HCT116 (cell line): ENCODE data around the gene PAPPA2. TPM values are rescaled to one million over a fixed set of nuclear protein-coding genes. Genes with fewer than 3 reads are reported as not detected.

Experiments used
- ATAC-seq: fragments of 200-7000 bp; cut with Tn5 transposase; 2 replicates; pipeline ENCODE4 v1.9.1; 2020; ENCODE audit warnings: mild to moderate bottlenecking, moderate library complexity
- BruUV-seq: library from RNA; stranded (reverse); fragments of 400-500 nt; replicated peaks from 2 replicates; lab custom pipeline; 2021; lab: Mats Ljungman, UMichigan
- CTCF ChIA-PET: fragments of 300-600 bp; sonication (Branson Sonifier 250); formaldehyde crosslinking; loops from one replicate; lab custom pipeline; 2021; ENCODE audit warnings: antibody characterized with exemption; lab: Charles Lee
- POLR2A ChIA-PET: fragments of 300-600, 350-600 bp; sonication (Branson Sonifier 250); formaldehyde crosslinking; loops from one replicate; lab custom pipeline; 2021; ENCODE audit warnings: antibody characterized with exemption; lab: Charles Lee
- RAD21 ChIA-PET, 2 experiments: fragments of 300-600 bp; sonication (Branson Sonifier 250); formaldehyde crosslinking; loops; one replicate each; lab custom pipeline; 2023; ENCODE audit warnings: low total read pairs in 2 of 2; ENCODE audit not compliant: uncharacterized antibody in 2 of 2, unreplicated experiment in 2 of 2, low non-redundant PET in 1 of 2; lab: Charles Lee
- DNase-seq: peaks from one replicate; pipeline ENCODE4 v3.0.0-alpha.2; 2010; ENCODE audit warnings: low read depth, low spot score
- H2AFZ ChIP-seq: fragments of 200-600 bp; shearing (Covaris generic), sonication (generic); 2 replicates; pipeline ENCODE4 v1.6.1; 2017; ENCODE audit warnings: low read depth, mixed run types, mixed read lengths, antibody characterized with exemption, low read length; ENCODE audit not compliant: poor library complexity, severe bottlenecking
- H3K27ac ChIP-seq: 2 replicates; pipeline ENCODE4 v1.5.1; 2012; ENCODE audit warnings: low read depth, low read length
- H3K27me3 ChIP-seq: fragments of 200-600 bp; sonication (generic); 2 replicates; pipeline ENCODE4 v1.6.1; 2016; ENCODE audit warnings: mixed run types, low read length, mixed read lengths; ENCODE audit not compliant: insufficient read depth
- H3K36me3 ChIP-seq, 2 experiments: fragments of 200-500 bp in 1 of 2; fragments of 200-600 bp in 1 of 2; sonication (Bioruptor generic) in 1 of 2; sonication (generic) in 1 of 2; 2 replicates each; pipeline versions ENCODE4 v1.5.1 to v1.6.1; 2014 to 2016; ENCODE audit warnings: low read length in 2 of 2, inconsistent platforms in 1 of 2, mixed read lengths in 1 of 2, mixed run types in 1 of 2; ENCODE audit not compliant: insufficient read depth in 2 of 2, control insufficient read depth in 1 of 2
- H3K4me1 ChIP-seq, 2 experiments: fragments of 200-600 bp in 1 of 2; sonication (generic) in 1 of 2; 2 replicates each; pipeline versions ENCODE4 v1.5.1 to v1.6.1; 2012 to 2017; ENCODE audit warnings: low read length in 2 of 2, inconsistent platforms in 1 of 2, mild to moderate bottlenecking in 1 of 2, mixed read lengths in 1 of 2, mixed run types in 1 of 2, moderate library complexity in 1 of 2; ENCODE audit not compliant: insufficient read depth in 2 of 2, control insufficient read depth in 1 of 2
- H3K4me2 ChIP-seq: fragments of 200-600 bp; sonication (generic); 2 replicates; pipeline ENCODE4 v1.6.1; 2017; ENCODE audit warnings: mixed run types, low read length, mixed read lengths
- H3K4me3 ChIP-seq, 2 experiments: fragments of 200-600 bp in 1 of 2; sonication (generic) in 1 of 2; replicated peaks in 1 of 2; 2 replicates each; pipeline ENCODE4 v1.5.1; 2011 to 2016; ENCODE audit warnings: low read length in 2 of 2, control low read depth in 1 of 2, low read depth in 1 of 2, mild to moderate bottlenecking in 1 of 2, mixed read lengths in 1 of 2, mixed run types in 1 of 2
- H3K79me2 ChIP-seq: fragments of 200-600 bp; sonication (generic); 2 replicates; pipeline ENCODE4 v1.6.1; 2017; ENCODE audit warnings: mild to moderate bottlenecking, mixed run types, low read length, moderate library complexity, mixed read lengths; ENCODE audit not compliant: insufficient read depth
- H3K9ac ChIP-seq: fragments of 200-600 bp; sonication (generic); 2 replicates; pipeline ENCODE4 v1.6.1; 2016; ENCODE audit warnings: low read length, mixed read lengths
- H3K9me2 ChIP-seq: fragments of 200-600 bp; sonication (generic), shearing (Covaris generic); 2 replicates; pipeline ENCODE4 v1.6.1; 2017; ENCODE audit warnings: mixed run types, mild to moderate bottlenecking, moderate library complexity; ENCODE audit not compliant: insufficient read depth
- H3K9me3 ChIP-seq, 2 experiments: fragments of 200-500 bp in 1 of 2; fragments of 200-600 bp in 1 of 2; sonication (Bioruptor generic) in 1 of 2; sonication (generic) in 1 of 2; 2 replicates each; pipeline ENCODE4 v1.6.1; 2014 to 2017; ENCODE audit warnings: low read length in 2 of 2, mixed read lengths in 2 of 2, inconsistent platforms in 1 of 2, low read depth in 1 of 2, mild to moderate bottlenecking in 1 of 2, mixed run types in 1 of 2, moderate library complexity in 1 of 2; ENCODE audit not compliant: control insufficient read depth in 1 of 2, insufficient read depth in 1 of 2
- H4K20me1 ChIP-seq: fragments of 200-600 bp; sonication (generic), shearing (Covaris generic); 2 replicates; pipeline ENCODE4 v1.6.1; 2017; ENCODE audit warnings: mixed run types, mild to moderate bottlenecking, moderate library complexity; ENCODE audit not compliant: insufficient read depth
- EGR1 ChIP-seq: IDR thresholded peaks from 2 replicates; pipeline ENCODE4 v1.6.1; 2012; ENCODE audit warnings: low read depth
- ELF1 ChIP-seq: IDR thresholded peaks from 2 replicates; pipeline ENCODE4 v1.6.1; 2012; ENCODE audit warnings: low read depth, borderline replicate concordance
- POLR2A ChIP-seq: IDR thresholded peaks from 2 replicates; pipeline ENCODE4 v1.7.0; 2011; ENCODE audit warnings: borderline replicate concordance; ENCODE audit not compliant: insufficient read depth, insufficient read length; ENCODE audit errors: extremely low read depth
- RAD21 ChIP-seq: IDR thresholded peaks from 2 replicates; pipeline ENCODE4 v1.6.1; 2012; ENCODE audit warnings: low read depth, mild to moderate bottlenecking
- YY1 ChIP-seq: IDR thresholded peaks from 2 replicates; pipeline ENCODE4 v1.6.1; 2011; ENCODE audit warnings: low read length, low read depth, moderate library complexity, mild to moderate bottlenecking; ENCODE audit not compliant: insufficient replicate concordance; ENCODE audit errors: extremely low read depth
- ZFX ChIP-seq: fragments of 450-650 bp; IDR thresholded peaks from 2 replicates; pipeline ENCODE4 v1.6.1; 2017
- ZNF274 ChIP-seq: fragments of 200-500 bp; sonication (Bioruptor generic); IDR thresholded peaks from 2 replicates; pipeline ENCODE4 v1.6.1; 2014; ENCODE audit warnings: mild to moderate bottlenecking, low read depth, low read length, inconsistent platforms
- intact Hi-C: fragments of 100-400 bp; cut with micrococcal nuclease; formaldehyde crosslinking; loops from 2 replicates; pipeline ENCODE4 v1.10.0; 2022
- total RNA-seq: library from RNA; stranded (reverse); gene quantifications from one replicate; pipeline ENCODE4 v1.2.1, GENCODE V29; 2021; ENCODE audit not compliant: unreplicated experiment
- TF ChIP-seq, protein P1 (sequence below): IDR thresholded peaks from 2 replicates; pipeline ENCODE4 v1.6.1; 2012; ENCODE audit warnings: low read depth
- TF ChIP-seq, protein P2 (sequence below): IDR thresholded peaks from 2 replicates; pipeline ENCODE4 v1.6.1; 2012
- TF ChIP-seq, protein P3 (sequence below): IDR thresholded peaks from 2 replicates; pipeline ENCODE4 v1.6.1; 2011; ENCODE audit warnings: mild to moderate bottlenecking, low read length, moderate library complexity; ENCODE audit not compliant: insufficient replicate concordance; ENCODE audit errors: extremely low read depth

Gene PAPPA2
- total RNA-seq, 1 experiment from 2014 or later = not detected

GRCh38 chr1:176566004-176566975 is 103.3 kb downstream of the PAPPA2 start:
- ATAC-seq (no peak), DNase-seq (no peak)
- no peaks in the 10 kb centered on the region for H3K9me3 ChIP-seq
- H3K4me1 ChIP-seq = no peaks in the 10 kb centered on the region
- BruUV-seq = no TSS peak
- no peaks in the 10 kb centered on the region for H3K36me3 ChIP-seq
- RAD21 ChIA-PET = no interaction called here
- no peak overlapping the region for H3K4me2 ChIP-seq
- H3K27ac ChIP-seq = no peak overlapping the region
- no peak overlapping the region for H3K9ac ChIP-seq
- no peaks in the 10 kb centered on the region for H3K79me2 ChIP-seq
- H3K4me3 ChIP-seq = no peak overlapping the region
- CTCF ChIA-PET = no interaction called here
- no peaks in the 10 kb centered on the region for H3K9me2 ChIP-seq
- POLR2A ChIA-PET = no interaction called here
- intact Hi-C loops = loop anchor here (10.0 kb wide), 1 partner anchor 1379 kb away; no protein-coding TSS in a partner anchor
- peaks cover 15% of the 10 kb centered on the region; the same call in 1 of the 2 replicates for H3K27me3 ChIP-seq
- H4K20me1 ChIP-seq = no peaks in the 10 kb centered on the region
- TF ChIP-seq ELF1 = no peak
- TF ChIP-seq POLR2A = no peak
- TF ChIP-seq EGR1 = no peak
- no peak for TF ChIP-seq YY1
- TF ChIP-seq, protein P1, sequence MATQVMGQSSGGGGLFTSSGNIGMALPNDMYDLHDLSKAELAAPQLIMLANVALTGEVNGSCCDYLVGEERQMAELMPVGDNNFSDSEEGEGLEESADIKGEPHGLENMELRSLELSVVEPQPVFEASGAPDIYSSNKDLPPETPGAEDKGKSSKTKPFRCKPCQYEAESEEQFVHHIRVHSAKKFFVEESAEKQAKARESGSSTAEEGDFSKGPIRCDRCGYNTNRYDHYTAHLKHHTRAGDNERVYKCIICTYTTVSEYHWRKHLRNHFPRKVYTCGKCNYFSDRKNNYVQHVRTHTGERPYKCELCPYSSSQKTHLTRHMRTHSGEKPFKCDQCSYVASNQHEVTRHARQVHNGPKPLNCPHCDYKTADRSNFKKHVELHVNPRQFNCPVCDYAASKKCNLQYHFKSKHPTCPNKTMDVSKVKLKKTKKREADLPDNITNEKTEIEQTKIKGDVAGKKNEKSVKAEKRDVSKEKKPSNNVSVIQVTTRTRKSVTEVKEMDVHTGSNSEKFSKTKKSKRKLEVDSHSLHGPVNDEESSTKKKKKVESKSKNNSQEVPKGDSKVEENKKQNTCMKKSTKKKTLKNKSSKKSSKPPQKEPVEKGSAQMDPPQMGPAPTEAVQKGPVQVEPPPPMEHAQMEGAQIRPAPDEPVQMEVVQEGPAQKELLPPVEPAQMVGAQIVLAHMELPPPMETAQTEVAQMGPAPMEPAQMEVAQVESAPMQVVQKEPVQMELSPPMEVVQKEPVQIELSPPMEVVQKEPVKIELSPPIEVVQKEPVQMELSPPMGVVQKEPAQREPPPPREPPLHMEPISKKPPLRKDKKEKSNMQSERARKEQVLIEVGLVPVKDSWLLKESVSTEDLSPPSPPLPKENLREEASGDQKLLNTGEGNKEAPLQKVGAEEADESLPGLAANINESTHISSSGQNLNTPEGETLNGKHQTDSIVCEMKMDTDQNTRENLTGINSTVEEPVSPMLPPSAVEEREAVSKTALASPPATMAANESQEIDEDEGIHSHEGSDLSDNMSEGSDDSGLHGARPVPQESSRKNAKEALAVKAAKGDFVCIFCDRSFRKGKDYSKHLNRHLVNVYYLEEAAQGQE = no peak
- no peak for TF ChIP-seq ZNF274
- TF ChIP-seq, protein P2, sequence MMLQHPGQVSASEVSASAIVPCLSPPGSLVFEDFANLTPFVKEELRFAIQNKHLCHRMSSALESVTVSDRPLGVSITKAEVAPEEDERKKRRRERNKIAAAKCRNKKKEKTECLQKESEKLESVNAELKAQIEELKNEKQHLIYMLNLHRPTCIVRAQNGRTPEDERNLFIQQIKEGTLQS = no peak
- no peak for TF ChIP-seq RAD21
- no peak for TF ChIP-seq ZFX
- TF ChIP-seq, protein P3, sequence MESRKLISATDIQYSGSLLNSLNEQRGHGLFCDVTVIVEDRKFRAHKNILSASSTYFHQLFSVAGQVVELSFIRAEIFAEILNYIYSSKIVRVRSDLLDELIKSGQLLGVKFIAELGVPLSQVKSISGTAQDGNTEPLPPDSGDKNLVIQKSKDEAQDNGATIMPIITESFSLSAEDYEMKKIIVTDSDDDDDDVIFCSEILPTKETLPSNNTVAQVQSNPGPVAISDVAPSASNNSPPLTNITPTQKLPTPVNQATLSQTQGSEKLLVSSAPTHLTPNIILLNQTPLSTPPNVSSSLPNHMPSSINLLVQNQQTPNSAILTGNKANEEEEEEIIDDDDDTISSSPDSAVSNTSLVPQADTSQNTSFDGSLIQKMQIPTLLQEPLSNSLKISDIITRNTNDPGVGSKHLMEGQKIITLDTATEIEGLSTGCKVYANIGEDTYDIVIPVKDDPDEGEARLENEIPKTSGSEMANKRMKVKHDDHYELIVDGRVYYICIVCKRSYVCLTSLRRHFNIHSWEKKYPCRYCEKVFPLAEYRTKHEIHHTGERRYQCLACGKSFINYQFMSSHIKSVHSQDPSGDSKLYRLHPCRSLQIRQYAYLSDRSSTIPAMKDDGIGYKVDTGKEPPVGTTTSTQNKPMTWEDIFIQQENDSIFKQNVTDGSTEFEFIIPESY = no peak
- H2AFZ ChIP-seq = no peak overlapping the region
